MM.1S (cell line): Measurements from ENCODE around the gene ZNF451.

Experiments used
- DNase-seq: peaks from one replicate; pipeline ENCODE4 v3.0.0-alpha.2; 2015
- H2AFZ ChIP-seq: fragments of 300-600 bp; sonication (generic); 2 replicates; pipeline ENCODE4 v1.6.0; 2016; ENCODE audit warnings: antibody characterized with exemption, low read length
- H3F3A ChIP-seq: fragments of 300-600 bp; sonication (generic); 2 replicates; pipeline ENCODE4 v1.6.1; 2016; ENCODE audit warnings: mild to moderate bottlenecking, antibody characterized with exemption, low read length, moderate library complexity, mixed read lengths; ENCODE audit not compliant: insufficient read depth
- H3K27ac ChIP-seq: fragments of 300-600 bp; sonication (generic); 2 replicates; pipeline ENCODE4 v1.5.1; 2016; ENCODE audit warnings: mild to moderate bottlenecking, low read length
- H3K27me3 ChIP-seq: fragments of 300-600 bp; sonication (generic); replicated peaks from 2 replicates; pipeline ENCODE4 v1.6.0; 2016; ENCODE audit warnings: low read length; ENCODE audit not compliant: insufficient read depth
- H3K36me3 ChIP-seq: fragments of 300-600 bp; sonication (generic); replicated peaks from 2 replicates; pipeline ENCODE4 v1.6.1; 2016; ENCODE audit warnings: mild to moderate bottlenecking, low read length, mixed read lengths; ENCODE audit not compliant: insufficient read depth
- H3K4me1 ChIP-seq: fragments of 300-600 bp; sonication (generic); 2 replicates; pipeline ENCODE4 v1.6.1; 2016; ENCODE audit warnings: low read length, mixed read lengths
- H3K4me2 ChIP-seq: fragments of 300-600 bp; sonication (generic); 2 replicates; pipeline ENCODE4 v1.6.0; 2016; ENCODE audit warnings: low read depth, low read length
- H3K4me3 ChIP-seq: fragments of 300-600 bp; sonication (generic); 2 replicates; pipeline ENCODE4 v1.5.1; 2016; ENCODE audit warnings: low read length, mixed read lengths
- H3K79me2 ChIP-seq: fragments of 300-600 bp; sonication (generic); 2 replicates; pipeline ENCODE4 v1.6.1; 2016; ENCODE audit warnings: mixed run types, low read length, mixed read lengths
- H3K9ac ChIP-seq: fragments of 300-600 bp; sonication (generic); 2 replicates; pipeline ENCODE4 v1.6.1; 2016; ENCODE audit warnings: low read length, mixed read lengths
- H3K9me2 ChIP-seq: fragments of 300-600 bp; sonication (generic); replicated peaks from 2 replicates; pipeline ENCODE4 v1.6.1; 2016; ENCODE audit warnings: mild to moderate bottlenecking, low read length, mixed read lengths; ENCODE audit not compliant: insufficient read depth
- H3K9me3 ChIP-seq: fragments of 300-600 bp; sonication (generic); replicated peaks from 2 replicates; pipeline ENCODE4 v1.6.1; 2016; ENCODE audit warnings: mild to moderate bottlenecking, low read length, mixed read lengths; ENCODE audit not compliant: insufficient read depth
- H4K20me1 ChIP-seq: fragments of 300-600 bp; sonication (generic); 2 replicates; pipeline ENCODE4 v1.6.1; 2016; ENCODE audit warnings: mild to moderate bottlenecking, low read length, moderate library complexity, mixed read lengths; ENCODE audit not compliant: insufficient read depth
- EZH2 ChIP-seq: fragments of 300-600 bp; sonication (generic); optimal IDR thresholded peaks from 2 replicates; pipeline ENCODE3; 2017; ENCODE audit warnings: low read depth, mild to moderate bottlenecking, antibody characterized with exemption, low read length, mixed read lengths
- EZH2phosphoT487 ChIP-seq: fragments of 300-600 bp; sonication (generic); IDR thresholded peaks from 2 replicates; pipeline ENCODE4 v1.6.1; 2018; ENCODE audit warnings: antibody characterized with exemption, low read length
- TF ChIP-seq, protein P1 (sequence below): fragments of 300-600 bp; sonication (generic); IDR thresholded peaks from 2 replicates; pipeline ENCODE4 v1.5.1; 2016; ENCODE audit warnings: antibody characterized with exemption, low read length, mixed read lengths

The ZNF451 gene

DNA sequence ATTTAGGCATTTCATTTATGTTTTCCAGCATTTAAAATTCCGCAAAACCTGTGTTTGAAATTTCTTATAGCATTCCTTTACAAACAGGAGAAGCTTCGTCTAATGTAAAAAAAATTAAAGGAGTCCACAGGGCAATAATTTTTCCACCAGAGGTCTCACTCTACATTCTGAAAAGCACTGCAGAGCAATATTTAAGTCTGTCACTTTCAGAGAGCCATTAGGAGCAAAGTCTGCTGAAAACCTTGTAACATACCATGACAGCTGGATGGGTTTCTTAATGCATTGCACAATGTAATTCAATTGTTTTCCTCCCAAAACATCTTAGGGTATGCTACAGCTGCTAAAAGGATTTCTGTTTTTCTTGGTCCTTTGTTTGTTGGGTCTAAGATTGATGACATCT, 100.2 kb downstream of the ZNF451 start:
- H3K27ac ChIP-seq: no peak overlapping the region
- no peak overlapping the region for H3K4me3 ChIP-seq
- H3K4me2 ChIP-seq: no peak overlapping the region
- H3F3A ChIP-seq: no peaks in the 10 kb centered on the region
- no peaks in the 10 kb centered on the region for H3K36me3 ChIP-seq
- no peaks in the 10 kb centered on the region for H3K79me2 ChIP-seq
- H3K9me2 ChIP-seq: no peaks in the 10 kb centered on the region
- H4K20me1 ChIP-seq: no peaks in the 10 kb centered on the region
- H3K9ac ChIP-seq: no peak overlapping the region
- TF ChIP-seq EZH2phosphoT487 (no peak), EZH2 (no peak)
- TF ChIP-seq, protein P1, sequence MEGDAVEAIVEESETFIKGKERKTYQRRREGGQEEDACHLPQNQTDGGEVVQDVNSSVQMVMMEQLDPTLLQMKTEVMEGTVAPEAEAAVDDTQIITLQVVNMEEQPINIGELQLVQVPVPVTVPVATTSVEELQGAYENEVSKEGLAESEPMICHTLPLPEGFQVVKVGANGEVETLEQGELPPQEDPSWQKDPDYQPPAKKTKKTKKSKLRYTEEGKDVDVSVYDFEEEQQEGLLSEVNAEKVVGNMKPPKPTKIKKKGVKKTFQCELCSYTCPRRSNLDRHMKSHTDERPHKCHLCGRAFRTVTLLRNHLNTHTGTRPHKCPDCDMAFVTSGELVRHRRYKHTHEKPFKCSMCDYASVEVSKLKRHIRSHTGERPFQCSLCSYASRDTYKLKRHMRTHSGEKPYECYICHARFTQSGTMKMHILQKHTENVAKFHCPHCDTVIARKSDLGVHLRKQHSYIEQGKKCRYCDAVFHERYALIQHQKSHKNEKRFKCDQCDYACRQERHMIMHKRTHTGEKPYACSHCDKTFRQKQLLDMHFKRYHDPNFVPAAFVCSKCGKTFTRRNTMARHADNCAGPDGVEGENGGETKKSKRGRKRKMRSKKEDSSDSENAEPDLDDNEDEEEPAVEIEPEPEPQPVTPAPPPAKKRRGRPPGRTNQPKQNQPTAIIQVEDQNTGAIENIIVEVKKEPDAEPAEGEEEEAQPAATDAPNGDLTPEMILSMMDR: peak; percentile 19
- H3K4me1 ChIP-seq: no peaks in the 10 kb centered on the region
- H3K9me3 ChIP-seq: no peaks in the 10 kb centered on the region
- DNase-seq: no peak
- H3K27me3 ChIP-seq: no peaks in the 10 kb centered on the region
- no peak overlapping the region for H2AFZ ChIP-seq

- Histone ChIP-seq H3K4me2 (no peak overlapping the region), H3K9me3 (no peaks in the 10 kb centered on the region), H3K9me2 (no peaks in the 10 kb centered on the region), H3K27ac (no peak overlapping the region), H3K79me2 (no peaks in the 10 kb centered on the region), H3K9ac (no peak overlapping the region), H3K4me3 (no peak overlapping the region), H3K4me1 (no peaks in the 10 kb centered on the region), H3K36me3 (no peaks in the 10 kb centered on the region), H4K20me1 (no peaks in the 10 kb centered on the region), H3F3A (no peaks in the 10 kb centered on the region), H3K27me3 (no peaks in the 10 kb centered on the region), H2AFZ (no peak overlapping the region)
- DNase-seq: no peak
- no peak for TF ChIP-seq EZH2phosphoT487
- TF ChIP-seq, protein P1: no peak
- no peak for TF ChIP-seq EZH2
These were observed 103.2 kb downstream of the ZNF451 start for GRCh38 chr6:57193177-57193576.

- TF ChIP-seq EZH2: no peak
- no peak for TF ChIP-seq EZH2phosphoT487
- TF ChIP-seq, protein P1: no peak
- Histone ChIP-seq H3K27ac (no peak overlapping the region), H3K4me2 (no peak overlapping the region), H3K9me3 (no peaks in the 10 kb centered on the region), H3K4me1 (no peaks in the 10 kb centered on the region), H3K4me3 (no peak overlapping the region), H4K20me1 (no peaks in the 10 kb centered on the region), H3F3A (no peaks in the 10 kb centered on the region), H3K36me3 (no peaks in the 10 kb centered on the region), H2AFZ (no peak overlapping the region), H3K9me2 (no peaks in the 10 kb centered on the region), H3K27me3 (no peaks in the 10 kb centered on the region), H3K79me2 (no peaks in the 10 kb centered on the region), H3K9ac (no peak overlapping the region)
- DNase-seq: no peak
These were observed 105.5 kb downstream of the ZNF451 start for GRCh38 chr6:57195457-57195856.
